Tibial nerve (tissue), 4 donors: ENCODE data around the gene SOX30. TPM values are rescaled to one million over a fixed set of nuclear protein-coding genes. Genes with fewer than 3 reads are reported as not detected.

ENCODE experiments used
- DNase-seq, 2 donors: peaks; one replicate each; pipeline ENCODE4 v3.0.0-alpha.2; 2019; ENCODE audit warnings: low spot score in 2 of 2
- H3K27ac ChIP-seq, 4 donors: fragments of 200-600 bp; sonication (generic) in 3 of 4; one replicate each; pipeline ENCODE4 v1.5.1; 2017 to 2019; ENCODE audit warnings: mild to moderate bottlenecking in 1 of 4
- H3K27me3 ChIP-seq, 2 donors: fragments of 200-600 bp; sonication (generic) in 1 of 2; one replicate each; pipeline versions ENCODE4 v1.5.1 to v1.6.0; 2017 to 2019
- H3K36me3 ChIP-seq, 3 donors: fragments of 200-600 bp; sonication (generic); one replicate each; pipeline ENCODE4 v1.5.1; 2018 to 2019
- H3K4me1 ChIP-seq, 4 donors: fragments of 200-600 bp; sonication (generic) in 3 of 4; one replicate each; pipeline ENCODE4 v1.5.1; 2017 to 2019
- H3K4me3 ChIP-seq, 4 donors: fragments of 200-600 bp; sonication (generic) in 3 of 4; one replicate each; pipeline ENCODE4 v1.5.1; 2017 to 2019; ENCODE audit warnings: mild to moderate bottlenecking in 1 of 4, moderate library complexity in 1 of 4
- H3K9me3 ChIP-seq, 4 donors: fragments of 200-600 bp; sonication (generic) in 3 of 4; one replicate each; pipeline ENCODE4 v1.5.1; 2017 to 2019
- EP300 ChIP-seq, 2 donors: sonication (generic); formaldehyde crosslinking; IDR thresholded peaks; one replicate each; pipeline ENCODE4 v1.6.1; 2017; ENCODE audit warnings: antibody characterized with exemption in 2 of 2, mild to moderate bottlenecking in 1 of 2
- POLR2A ChIP-seq, 2 donors: fragments of 450-650 bp; IDR thresholded peaks; one replicate each; pipeline ENCODE4 v1.6.1; 2017; ENCODE audit warnings: antibody characterized with exemption in 2 of 2, mild to moderate bottlenecking in 2 of 2, moderate library complexity in 2 of 2
- WGBS, 2 donors: methylation state at CpG; one replicate each; pipeline ENCODE4 v1.1.5; 2018; 5-methylcytosine and 5-hydroxymethylcytosine counted together
- total RNA-seq, 4 donors: library from RNA; depleted of rRNA; stranded (reverse); fragments of >200 nt; gene quantifications; one replicate each; pipeline ENCODE4 v1.1.0, GENCODE V29; 2016
- TF ChIP-seq, protein P1 (sequence below), 5 experiments: fragments of 200-600 bp in 3 of 5; fragments of 450-650 bp in 2 of 5; sonication (generic) in 3 of 5; IDR thresholded peaks; one replicate each; pipeline ENCODE4 v1.5.1; 2016 to 2019; ENCODE audit warnings: antibody characterized with exemption in 5 of 5, mild to moderate bottlenecking in 3 of 5, moderate library complexity in 2 of 5

SOX30 gene
- total RNA-seq, 4 donors from 2014 or later, result 0.20 TPM; not detected in 3

DNA sequence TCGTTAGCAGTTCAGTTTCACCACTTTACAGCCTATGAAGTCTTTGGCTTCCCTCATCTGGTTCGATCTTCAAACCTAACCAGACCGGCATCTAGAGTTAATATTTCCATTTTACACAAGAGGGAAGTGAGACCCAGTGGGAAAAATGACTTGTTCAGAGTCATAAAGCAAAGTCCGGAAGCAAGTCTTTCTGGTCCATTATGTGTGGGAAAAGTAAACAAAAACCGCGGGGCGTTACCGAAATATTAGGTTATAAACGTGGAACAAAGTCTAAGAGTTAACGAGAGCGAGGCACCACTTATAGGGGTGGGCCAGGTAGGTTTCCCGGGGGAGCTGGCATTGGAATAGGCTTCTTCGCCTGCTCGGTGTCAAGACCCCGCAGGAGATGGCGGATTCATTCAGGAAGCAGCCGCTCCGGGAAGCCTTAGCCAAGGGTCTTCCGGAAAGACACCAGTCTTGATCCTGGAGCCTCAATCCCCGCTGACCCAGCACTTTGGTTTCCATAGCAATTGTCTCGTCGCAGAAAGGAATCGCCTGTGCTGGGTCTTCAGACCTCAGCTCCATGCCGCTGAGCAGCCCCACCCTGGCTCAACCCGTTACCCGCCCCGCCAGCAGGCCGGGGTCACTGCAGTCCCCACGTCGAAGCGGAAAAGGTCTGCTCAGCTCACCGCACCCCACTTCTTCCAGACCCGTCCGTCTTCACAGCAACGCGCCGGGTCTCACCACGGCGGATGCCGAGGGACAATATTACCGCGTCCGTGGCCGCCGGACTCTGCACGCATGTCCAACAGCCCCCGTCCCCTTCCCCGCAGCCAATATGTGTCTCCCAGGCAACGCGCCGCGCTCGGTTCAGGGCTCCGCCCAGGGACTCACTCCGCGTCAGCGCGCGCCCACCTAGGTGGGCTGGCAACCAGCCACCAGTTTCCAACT is 18.7 kb upstream of the SOX30 start, which contains the start of gene C5orf52:
Gene C5orf52 (plus strand): TSS at position 872 of the 930 bp plus-strand sequence. CDS start 82 bp downstream, outside the sequence.
- H3K4me3 ChIP-seq, result peak within 1 kb of the TSS; percentile 29 to 65 (median 59)
- peaks cover 0 to 15% of the 10 kb centered on the region in 2 donors for H3K27me3 ChIP-seq
- H3K9me3 ChIP-seq, result no peaks in the 10 kb centered on the region
- 2% methylated on average over 45 to 59 of the region's 59 CpGs for WGBS, 2 donors
- H3K4me1 ChIP-seq, result peaks cover 0 to 14% (median 5%) of the 10 kb centered on the region in 4 donors
- H3K27ac ChIP-seq, result peak within 1 kb of the TSS in 1 of 4 donors; percentile 60
- no peaks in the 10 kb centered on the region for H3K36me3 ChIP-seq
- DNase-seq, result no peak
- TF ChIP-seq, protein P1, sequence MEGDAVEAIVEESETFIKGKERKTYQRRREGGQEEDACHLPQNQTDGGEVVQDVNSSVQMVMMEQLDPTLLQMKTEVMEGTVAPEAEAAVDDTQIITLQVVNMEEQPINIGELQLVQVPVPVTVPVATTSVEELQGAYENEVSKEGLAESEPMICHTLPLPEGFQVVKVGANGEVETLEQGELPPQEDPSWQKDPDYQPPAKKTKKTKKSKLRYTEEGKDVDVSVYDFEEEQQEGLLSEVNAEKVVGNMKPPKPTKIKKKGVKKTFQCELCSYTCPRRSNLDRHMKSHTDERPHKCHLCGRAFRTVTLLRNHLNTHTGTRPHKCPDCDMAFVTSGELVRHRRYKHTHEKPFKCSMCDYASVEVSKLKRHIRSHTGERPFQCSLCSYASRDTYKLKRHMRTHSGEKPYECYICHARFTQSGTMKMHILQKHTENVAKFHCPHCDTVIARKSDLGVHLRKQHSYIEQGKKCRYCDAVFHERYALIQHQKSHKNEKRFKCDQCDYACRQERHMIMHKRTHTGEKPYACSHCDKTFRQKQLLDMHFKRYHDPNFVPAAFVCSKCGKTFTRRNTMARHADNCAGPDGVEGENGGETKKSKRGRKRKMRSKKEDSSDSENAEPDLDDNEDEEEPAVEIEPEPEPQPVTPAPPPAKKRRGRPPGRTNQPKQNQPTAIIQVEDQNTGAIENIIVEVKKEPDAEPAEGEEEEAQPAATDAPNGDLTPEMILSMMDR (IDR thresholded peaks at IDR 0.05), result no peak
- no peak for TF ChIP-seq POLR2A (IDR thresholded peaks at IDR 0.05)
- no peak for TF ChIP-seq EP300 (IDR thresholded peaks at IDR 0.05)

DNA sequence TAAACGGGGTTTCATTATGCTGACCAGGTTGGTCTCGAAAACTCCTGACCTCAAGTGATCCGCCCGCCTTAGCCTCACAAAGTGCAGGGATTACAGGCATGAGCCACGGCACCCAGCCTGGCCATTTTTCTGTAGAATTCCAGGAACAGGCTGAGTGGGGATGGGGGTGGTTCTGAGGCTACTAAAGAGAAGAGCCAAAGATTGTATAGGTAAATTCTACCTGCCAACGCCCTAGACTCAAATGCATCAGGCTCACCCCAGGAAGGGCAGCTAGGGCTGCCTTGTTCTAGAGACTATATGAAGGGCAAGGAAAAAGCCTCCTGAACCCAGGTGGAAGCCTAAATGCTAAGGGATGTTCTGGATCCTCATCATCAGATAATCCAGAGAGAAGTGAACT is 17.5 kb upstream of the SOX30 start:
- no peaks in the 10 kb centered on the region for H3K36me3 ChIP-seq
- TF ChIP-seq, protein P1 (IDR thresholded peaks at IDR 0.05), result no peak
- TF ChIP-seq POLR2A (IDR thresholded peaks at IDR 0.05) (no peak), EP300 (IDR thresholded peaks at IDR 0.05) (no peak)
- peaks cover 0 to 14% (median 5%) of the 10 kb centered on the region in 4 donors for H3K4me1 ChIP-seq
- no peak overlapping the region for H3K4me3 ChIP-seq
- H3K27me3 ChIP-seq, result peaks cover 0 to 15% of the 10 kb centered on the region in 2 donors
- DNase-seq, result no peak
- H3K27ac ChIP-seq, result no peak overlapping the region
- no peaks in the 10 kb centered on the region for H3K9me3 ChIP-seq
- WGBS, 2 donors, result 99% methylated on average over 6 of the region's 6 CpGs

DNA sequence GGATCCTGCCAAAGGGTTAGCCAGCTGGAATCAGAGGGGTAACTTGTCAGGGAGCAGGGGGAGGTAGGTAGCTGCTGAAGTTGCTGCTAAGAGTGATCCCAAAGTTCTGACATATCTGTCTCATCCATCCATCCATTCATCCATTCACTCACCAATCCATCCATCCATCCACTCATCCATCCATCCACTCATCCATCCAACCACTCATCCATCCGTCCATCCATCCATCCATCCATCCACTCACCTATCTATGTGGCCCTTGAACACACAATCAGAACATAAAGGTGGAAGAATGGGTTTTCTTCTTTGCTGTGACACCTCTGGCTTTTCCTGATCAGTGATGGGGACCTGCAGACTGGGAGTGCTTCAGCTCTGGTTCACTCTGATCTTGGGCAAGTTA is 16.1 kb upstream of the SOX30 start:
- Histone ChIP-seq H3K27me3 (peaks cover 0 to 15% of the 10 kb centered on the region in 2 donors), H3K9me3 (peaks cover 0 to 3% (median 0%) of the 10 kb centered on the region in 4 donors), H3K27ac (no peak overlapping the region), H3K36me3 (no peaks in the 10 kb centered on the region), H3K4me1 (peaks cover 0 to 14% (median 5%) of the 10 kb centered on the region in 4 donors), H3K4me3 (no peak overlapping the region)
- TF ChIP-seq EP300 (IDR thresholded peaks at IDR 0.05) (no peak), POLR2A (IDR thresholded peaks at IDR 0.05) (no peak)
- TF ChIP-seq, protein P1 (IDR thresholded peaks at IDR 0.05), result no peak
- DNase-seq, result no peak
- 80 to 96% methylated on average over 1 of the region's 1 CpG for WGBS, 2 donors

DNA sequence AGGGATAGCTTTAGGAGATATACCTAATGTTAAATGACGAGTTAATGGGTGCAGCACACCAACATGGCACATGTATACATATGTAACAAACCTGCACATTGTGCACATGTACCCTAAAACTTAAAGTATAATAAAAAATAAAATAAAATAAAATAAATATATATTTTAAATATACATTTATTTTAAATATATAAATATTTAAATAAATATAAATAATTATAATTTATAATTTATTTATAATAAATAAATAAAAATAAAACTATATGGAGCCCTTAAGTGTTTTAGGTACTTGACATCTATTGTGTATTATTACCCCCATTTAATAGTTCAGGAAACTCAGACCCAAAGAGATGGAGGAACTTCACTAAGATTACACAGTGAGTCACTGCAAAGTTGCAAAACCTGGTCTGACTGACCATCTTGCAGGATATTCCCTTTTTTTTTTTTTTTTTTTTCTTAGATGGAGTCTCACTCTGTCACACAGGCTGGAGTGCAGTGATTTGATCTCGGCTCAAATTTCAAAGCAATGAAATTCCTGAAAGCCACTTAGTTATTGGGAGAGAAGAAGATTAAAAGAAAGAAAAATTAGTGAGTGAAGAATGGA is 13.3 kb upstream of the SOX30 start:
- no peaks in the 10 kb centered on the region for H3K36me3 ChIP-seq
- H3K27me3 ChIP-seq, result no peaks in the 10 kb centered on the region
- TF ChIP-seq, protein P1 (IDR thresholded peaks at IDR 0.05), result no peak
- TF ChIP-seq POLR2A (IDR thresholded peaks at IDR 0.05), result no peak
- TF ChIP-seq EP300 (IDR thresholded peaks at IDR 0.05), result no peak
- DNase-seq, result no peak
- H3K4me1 ChIP-seq, result peaks cover 0 to 6% (median 1%) of the 10 kb centered on the region in 4 donors
- H3K27ac ChIP-seq, result no peak overlapping the region
- H3K9me3 ChIP-seq, result peaks cover 0 to 3% (median 0%) of the 10 kb centered on the region in 4 donors
- no peak overlapping the region for H3K4me3 ChIP-seq
- WGBS, 2 donors, result 77 to 85% methylated on average over 2 of the region's 2 CpGs
